HCT116 (cell line): ENCODE measurements around the gene HHLA2. TPM values are rescaled to one million over a fixed set of nuclear protein-coding genes. Genes with fewer than 3 reads are reported as not detected.
A peak's percentile ranks its signal among the peaks of the same experiment; 100 is the strongest.

ENCODE experiments used
- ATAC-seq: fragments of 200-7000 bp; cut with Tn5 transposase; 2 replicates; pipeline ENCODE4 v1.9.1; 2020; ENCODE audit warnings: mild to moderate bottlenecking, moderate library complexity
- BruUV-seq: library from RNA; stranded (reverse); fragments of 400-500 nt; replicated peaks from 2 replicates; lab custom pipeline; 2021; lab: Mats Ljungman, UMichigan
- CTCF ChIA-PET: fragments of 300-600 bp; sonication (Branson Sonifier 250); formaldehyde crosslinking; loops from one replicate; lab custom pipeline; 2021; ENCODE audit warnings: antibody characterized with exemption; lab: Charles Lee
- POLR2A ChIA-PET: fragments of 300-600, 350-600 bp; sonication (Branson Sonifier 250); formaldehyde crosslinking; loops from one replicate; lab custom pipeline; 2021; ENCODE audit warnings: antibody characterized with exemption; lab: Charles Lee
- RAD21 ChIA-PET, 2 experiments: fragments of 300-600 bp; sonication (Branson Sonifier 250); formaldehyde crosslinking; loops; one replicate each; lab custom pipeline; 2023; ENCODE audit warnings: low total read pairs in 2 of 2; ENCODE audit not compliant: uncharacterized antibody in 2 of 2, unreplicated experiment in 2 of 2, low non-redundant PET in 1 of 2; lab: Charles Lee
- DNase-seq: peaks from one replicate; pipeline ENCODE4 v3.0.0-alpha.2; 2010; ENCODE audit warnings: low read depth, low spot score
- H2AFZ ChIP-seq: fragments of 200-600 bp; shearing (Covaris generic), sonication (generic); 2 replicates; pipeline ENCODE4 v1.6.1; 2017; ENCODE audit warnings: low read depth, mixed run types, mixed read lengths, antibody characterized with exemption, low read length; ENCODE audit not compliant: poor library complexity, severe bottlenecking
- H3K27ac ChIP-seq: 2 replicates; pipeline ENCODE4 v1.5.1; 2012; ENCODE audit warnings: low read depth, low read length
- H3K27me3 ChIP-seq: fragments of 200-600 bp; sonication (generic); 2 replicates; pipeline ENCODE4 v1.6.1; 2016; ENCODE audit warnings: mixed run types, low read length, mixed read lengths; ENCODE audit not compliant: insufficient read depth
- H3K36me3 ChIP-seq, 2 experiments: fragments of 200-500 bp in 1 of 2; fragments of 200-600 bp in 1 of 2; sonication (Bioruptor generic) in 1 of 2; sonication (generic) in 1 of 2; 2 replicates each; pipeline versions ENCODE4 v1.5.1 to v1.6.1; 2014 to 2016; ENCODE audit warnings: low read length in 2 of 2, inconsistent platforms in 1 of 2, mixed read lengths in 1 of 2, mixed run types in 1 of 2; ENCODE audit not compliant: insufficient read depth in 2 of 2, control insufficient read depth in 1 of 2
- H3K4me1 ChIP-seq, 2 experiments: fragments of 200-600 bp in 1 of 2; sonication (generic) in 1 of 2; 2 replicates each; pipeline versions ENCODE4 v1.5.1 to v1.6.1; 2012 to 2017; ENCODE audit warnings: low read length in 2 of 2, inconsistent platforms in 1 of 2, mild to moderate bottlenecking in 1 of 2, mixed read lengths in 1 of 2, mixed run types in 1 of 2, moderate library complexity in 1 of 2; ENCODE audit not compliant: insufficient read depth in 2 of 2, control insufficient read depth in 1 of 2
- H3K4me2 ChIP-seq: fragments of 200-600 bp; sonication (generic); 2 replicates; pipeline ENCODE4 v1.6.1; 2017; ENCODE audit warnings: mixed run types, low read length, mixed read lengths
- H3K4me3 ChIP-seq, 2 experiments: fragments of 200-600 bp in 1 of 2; sonication (generic) in 1 of 2; replicated peaks in 1 of 2; 2 replicates each; pipeline ENCODE4 v1.5.1; 2011 to 2016; ENCODE audit warnings: low read length in 2 of 2, control low read depth in 1 of 2, low read depth in 1 of 2, mild to moderate bottlenecking in 1 of 2, mixed read lengths in 1 of 2, mixed run types in 1 of 2
- H3K79me2 ChIP-seq: fragments of 200-600 bp; sonication (generic); 2 replicates; pipeline ENCODE4 v1.6.1; 2017; ENCODE audit warnings: mild to moderate bottlenecking, mixed run types, low read length, moderate library complexity, mixed read lengths; ENCODE audit not compliant: insufficient read depth
- H3K9ac ChIP-seq: fragments of 200-600 bp; sonication (generic); 2 replicates; pipeline ENCODE4 v1.6.1; 2016; ENCODE audit warnings: low read length, mixed read lengths
- H3K9me2 ChIP-seq: fragments of 200-600 bp; sonication (generic), shearing (Covaris generic); 2 replicates; pipeline ENCODE4 v1.6.1; 2017; ENCODE audit warnings: mixed run types, mild to moderate bottlenecking, moderate library complexity; ENCODE audit not compliant: insufficient read depth
- H3K9me3 ChIP-seq, 2 experiments: fragments of 200-500 bp in 1 of 2; fragments of 200-600 bp in 1 of 2; sonication (Bioruptor generic) in 1 of 2; sonication (generic) in 1 of 2; 2 replicates each; pipeline ENCODE4 v1.6.1; 2014 to 2017; ENCODE audit warnings: low read length in 2 of 2, mixed read lengths in 2 of 2, inconsistent platforms in 1 of 2, low read depth in 1 of 2, mild to moderate bottlenecking in 1 of 2, mixed run types in 1 of 2, moderate library complexity in 1 of 2; ENCODE audit not compliant: control insufficient read depth in 1 of 2, insufficient read depth in 1 of 2
- H4K20me1 ChIP-seq: fragments of 200-600 bp; sonication (generic), shearing (Covaris generic); 2 replicates; pipeline ENCODE4 v1.6.1; 2017; ENCODE audit warnings: mixed run types, mild to moderate bottlenecking, moderate library complexity; ENCODE audit not compliant: insufficient read depth
- CEBPB ChIP-seq: IDR thresholded peaks from 2 replicates; pipeline ENCODE4 v1.6.1; 2012; ENCODE audit warnings: low read depth
- ELF1 ChIP-seq: IDR thresholded peaks from 2 replicates; pipeline ENCODE4 v1.6.1; 2012; ENCODE audit warnings: low read depth, borderline replicate concordance
- JUND ChIP-seq: IDR thresholded peaks from 2 replicates; pipeline ENCODE4 v1.6.1; 2012
- POLR2A ChIP-seq: IDR thresholded peaks from 2 replicates; pipeline ENCODE4 v1.7.0; 2011; ENCODE audit warnings: borderline replicate concordance; ENCODE audit not compliant: insufficient read depth, insufficient read length; ENCODE audit errors: extremely low read depth
- RAD21 ChIP-seq: IDR thresholded peaks from 2 replicates; pipeline ENCODE4 v1.6.1; 2012; ENCODE audit warnings: low read depth, mild to moderate bottlenecking
- SIN3A ChIP-seq: IDR thresholded peaks from 2 replicates; pipeline ENCODE4 v1.6.1; 2012; ENCODE audit warnings: low read depth
- YY1 ChIP-seq: IDR thresholded peaks from 2 replicates; pipeline ENCODE4 v1.6.1; 2011; ENCODE audit warnings: low read length, low read depth, moderate library complexity, mild to moderate bottlenecking; ENCODE audit not compliant: insufficient replicate concordance; ENCODE audit errors: extremely low read depth
- ZNF274 ChIP-seq: fragments of 200-500 bp; sonication (Bioruptor generic); IDR thresholded peaks from 2 replicates; pipeline ENCODE4 v1.6.1; 2014; ENCODE audit warnings: mild to moderate bottlenecking, low read depth, low read length, inconsistent platforms
- intact Hi-C: fragments of 100-400 bp; cut with micrococcal nuclease; formaldehyde crosslinking; loops from 2 replicates; pipeline ENCODE4 v1.10.0; 2022
- total RNA-seq: library from RNA; stranded (reverse); gene quantifications from one replicate; pipeline ENCODE4 v1.2.1, GENCODE V29; 2021; ENCODE audit not compliant: unreplicated experiment
- TF ChIP-seq, protein P1 (sequence below): IDR thresholded peaks from 2 replicates; pipeline ENCODE4 v1.6.1; 2012
- TF ChIP-seq, protein P2 (sequence below), 3 experiments: fragments of 200-600 bp in 1 of 3; sonication (generic) in 1 of 3; IDR thresholded peaks in 2 of 3; conservative IDR thresholded peaks in 1 of 3; 2 replicates each; pipeline ENCODE4 v1.5.1; 2012 to 2017; ENCODE audit warnings: low read depth in 2 of 3, low read length in 2 of 3, antibody characterized with exemption in 1 of 3, borderline replicate concordance in 1 of 3, control low read depth in 1 of 3, mild to moderate bottlenecking in 1 of 3, mixed read lengths in 1 of 3, mixed run types in 1 of 3, moderate library complexity in 1 of 3; ENCODE audit not compliant: insufficient read depth in 1 of 3
- TF ChIP-seq, protein P3 (sequence below): IDR thresholded peaks from 2 replicates; pipeline ENCODE4 v1.6.1; 2012; ENCODE audit warnings: low read depth

HHLA2 gene
- total RNA-seq, 1 experiment from 2014 or later, result not detected

DNA sequence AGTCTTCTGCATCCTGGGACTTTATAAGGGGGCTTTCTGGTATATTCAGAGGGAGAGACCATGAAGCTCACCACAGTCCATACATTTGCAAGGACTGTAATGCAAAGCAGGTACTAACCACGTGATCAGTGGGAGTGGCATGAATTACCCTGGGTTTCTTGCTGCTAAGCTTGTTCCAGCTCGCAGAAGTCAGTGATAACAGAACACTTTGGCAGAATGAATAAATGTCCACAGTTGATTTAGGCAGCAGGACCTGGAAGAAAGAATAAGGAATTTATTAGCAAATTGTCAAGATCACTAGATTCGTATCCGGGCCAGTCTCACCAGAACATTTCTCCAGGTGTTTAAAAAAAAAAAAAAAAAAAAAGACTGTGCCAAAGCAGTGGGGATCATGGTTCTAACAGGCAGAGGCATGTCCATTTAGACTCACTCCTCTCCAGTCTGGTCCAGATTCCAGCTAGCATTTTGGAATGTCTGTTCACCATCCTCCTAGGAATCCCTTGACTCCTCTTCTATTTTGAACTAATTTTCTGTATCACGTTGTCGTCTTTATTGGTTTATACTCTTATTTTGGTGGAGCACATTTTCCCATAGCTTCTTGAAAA lies 24.5 kb downstream of the HHLA2 start:
- no peak for ATAC-seq
- Histone ChIP-seq H3K36me3 (no peaks in the 10 kb centered on the region), H3K27me3 (no peaks in the 10 kb centered on the region), H3K27ac (no peak overlapping the region), H3K9me2 (no peaks in the 10 kb centered on the region), H3K79me2 (no peaks in the 10 kb centered on the region), H3K9me3 (no peaks in the 10 kb centered on the region), H3K4me2 (no peak overlapping the region), H3K4me3 (no peak overlapping the region), H2AFZ (no peak overlapping the region), H3K4me1 (no peaks in the 10 kb centered on the region), H4K20me1 (no peaks in the 10 kb centered on the region), H3K9ac (no peak overlapping the region)
- ChIA-PET RAD21 (no interaction called here), POLR2A (no interaction called here), CTCF (no interaction called here)
- DNase-seq, result no peak
- no TSS peak for BruUV-seq
- intact Hi-C loops, result no loop called here
- TF ChIP-seq JUND (no peak), ZNF274 (no peak), CEBPB (no peak), ELF1 (no peak), POLR2A (no peak), SIN3A (no peak)
- TF ChIP-seq, protein P1, sequence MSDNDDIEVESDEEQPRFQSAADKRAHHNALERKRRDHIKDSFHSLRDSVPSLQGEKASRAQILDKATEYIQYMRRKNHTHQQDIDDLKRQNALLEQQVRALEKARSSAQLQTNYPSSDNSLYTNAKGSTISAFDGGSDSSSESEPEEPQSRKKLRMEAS, result no peak
- TF ChIP-seq, all 23 proteins: peak for 0

DNA sequence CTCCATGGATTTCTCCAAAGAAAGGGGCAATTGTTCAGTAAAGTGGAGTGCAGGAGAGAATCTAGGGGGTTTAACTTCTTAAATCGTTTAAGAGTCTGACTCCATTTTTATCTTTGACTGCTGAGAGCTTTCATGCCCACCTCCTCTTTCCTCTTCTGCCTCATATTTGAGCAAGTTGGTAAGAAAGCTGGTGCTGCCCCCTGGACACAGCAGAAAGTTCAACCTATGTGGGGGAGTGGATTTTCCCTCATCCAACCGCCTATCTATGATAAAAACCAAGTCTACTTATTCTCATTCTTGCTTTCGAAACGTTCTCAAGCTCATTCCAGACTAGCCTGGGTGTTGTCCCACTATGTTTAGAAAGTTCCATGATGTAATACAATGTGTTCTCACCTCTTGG lies 26.0 kb downstream of the HHLA2 start:
- Histone ChIP-seq H4K20me1 (no peaks in the 10 kb centered on the region), H3K4me3 (no peak overlapping the region), H3K36me3 (no peaks in the 10 kb centered on the region)
- TF ChIP-seq, protein P2, sequence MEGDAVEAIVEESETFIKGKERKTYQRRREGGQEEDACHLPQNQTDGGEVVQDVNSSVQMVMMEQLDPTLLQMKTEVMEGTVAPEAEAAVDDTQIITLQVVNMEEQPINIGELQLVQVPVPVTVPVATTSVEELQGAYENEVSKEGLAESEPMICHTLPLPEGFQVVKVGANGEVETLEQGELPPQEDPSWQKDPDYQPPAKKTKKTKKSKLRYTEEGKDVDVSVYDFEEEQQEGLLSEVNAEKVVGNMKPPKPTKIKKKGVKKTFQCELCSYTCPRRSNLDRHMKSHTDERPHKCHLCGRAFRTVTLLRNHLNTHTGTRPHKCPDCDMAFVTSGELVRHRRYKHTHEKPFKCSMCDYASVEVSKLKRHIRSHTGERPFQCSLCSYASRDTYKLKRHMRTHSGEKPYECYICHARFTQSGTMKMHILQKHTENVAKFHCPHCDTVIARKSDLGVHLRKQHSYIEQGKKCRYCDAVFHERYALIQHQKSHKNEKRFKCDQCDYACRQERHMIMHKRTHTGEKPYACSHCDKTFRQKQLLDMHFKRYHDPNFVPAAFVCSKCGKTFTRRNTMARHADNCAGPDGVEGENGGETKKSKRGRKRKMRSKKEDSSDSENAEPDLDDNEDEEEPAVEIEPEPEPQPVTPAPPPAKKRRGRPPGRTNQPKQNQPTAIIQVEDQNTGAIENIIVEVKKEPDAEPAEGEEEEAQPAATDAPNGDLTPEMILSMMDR (IDR thresholded peaks at IDR 0.05 in 2 of 3, conservative IDR thresholded peaks at IDR 0.05 in 1 of 3; ENCODE audit: borderline replicate concordance in 1 of 3, insufficient read depth in 1 of 3, low read depth in 2 of 3, low read length in 2 of 3), result peak; percentile 22 to 34 (median 29); a peak in 3 of 6 replicates
- TF ChIP-seq, protein P1, result no peak
- TF ChIP-seq CEBPB (no peak), YY1 (peak; percentile 7), RAD21 (peak; percentile 57)
- TF ChIP-seq, protein P3, sequence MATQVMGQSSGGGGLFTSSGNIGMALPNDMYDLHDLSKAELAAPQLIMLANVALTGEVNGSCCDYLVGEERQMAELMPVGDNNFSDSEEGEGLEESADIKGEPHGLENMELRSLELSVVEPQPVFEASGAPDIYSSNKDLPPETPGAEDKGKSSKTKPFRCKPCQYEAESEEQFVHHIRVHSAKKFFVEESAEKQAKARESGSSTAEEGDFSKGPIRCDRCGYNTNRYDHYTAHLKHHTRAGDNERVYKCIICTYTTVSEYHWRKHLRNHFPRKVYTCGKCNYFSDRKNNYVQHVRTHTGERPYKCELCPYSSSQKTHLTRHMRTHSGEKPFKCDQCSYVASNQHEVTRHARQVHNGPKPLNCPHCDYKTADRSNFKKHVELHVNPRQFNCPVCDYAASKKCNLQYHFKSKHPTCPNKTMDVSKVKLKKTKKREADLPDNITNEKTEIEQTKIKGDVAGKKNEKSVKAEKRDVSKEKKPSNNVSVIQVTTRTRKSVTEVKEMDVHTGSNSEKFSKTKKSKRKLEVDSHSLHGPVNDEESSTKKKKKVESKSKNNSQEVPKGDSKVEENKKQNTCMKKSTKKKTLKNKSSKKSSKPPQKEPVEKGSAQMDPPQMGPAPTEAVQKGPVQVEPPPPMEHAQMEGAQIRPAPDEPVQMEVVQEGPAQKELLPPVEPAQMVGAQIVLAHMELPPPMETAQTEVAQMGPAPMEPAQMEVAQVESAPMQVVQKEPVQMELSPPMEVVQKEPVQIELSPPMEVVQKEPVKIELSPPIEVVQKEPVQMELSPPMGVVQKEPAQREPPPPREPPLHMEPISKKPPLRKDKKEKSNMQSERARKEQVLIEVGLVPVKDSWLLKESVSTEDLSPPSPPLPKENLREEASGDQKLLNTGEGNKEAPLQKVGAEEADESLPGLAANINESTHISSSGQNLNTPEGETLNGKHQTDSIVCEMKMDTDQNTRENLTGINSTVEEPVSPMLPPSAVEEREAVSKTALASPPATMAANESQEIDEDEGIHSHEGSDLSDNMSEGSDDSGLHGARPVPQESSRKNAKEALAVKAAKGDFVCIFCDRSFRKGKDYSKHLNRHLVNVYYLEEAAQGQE, result no peak
- TF ChIP-seq, all 23 proteins: peak for 3
- ChIA-PET RAD21 (no interaction called here), POLR2A (no interaction called here), CTCF (interaction anchor here (1.1 kb wide), 1 partner anchor 10 kb away, joined by 3 read pairs; no protein-coding TSS in a partner anchor)
- no peaks in the 10 kb centered on the region for H3K9me3 ChIP-seq
- DNase-seq (no peak), ATAC-seq (peak; percentile 46; the same call in 1 of the 2 replicates)
- no peaks in the 10 kb centered on the region for H3K27me3 ChIP-seq
- no peak overlapping the region for H2AFZ ChIP-seq
- H3K4me2 ChIP-seq, result no peak overlapping the region
- no TSS peak for BruUV-seq
- no peak overlapping the region for H3K27ac ChIP-seq
- H3K9ac ChIP-seq, result no peak overlapping the region
- H3K79me2 ChIP-seq, result no peaks in the 10 kb centered on the region
- H3K9me2 ChIP-seq, result no peaks in the 10 kb centered on the region
- intact Hi-C loops, result no loop called here
- no peaks in the 10 kb centered on the region for H3K4me1 ChIP-seq
